GM19025 (cell line): ENCODE data around the gene NDUFA13.

Source experiments
- ATAC-seq: cut with Tn5 transposase; IDR thresholded peaks from one replicate; pipeline ENCODE4 v1.9.1; 2021; ENCODE audit warnings: mild to moderate bottlenecking, low read depth, moderate library complexity; ENCODE audit not compliant: unreplicated experiment

The NDUFA13 gene

GRCh38 chr19:19488875-19489690 lies 26.9 kb upstream of the NDUFA13 start:
- ATAC-seq: peak; percentile 58

GRCh38 chr19:19489804-19490204 lies 26.2 kb upstream of the NDUFA13 start:
- ATAC-seq: no peak

- ATAC-seq: no peak
Observed at GRCh38 chr19:19490214-19490968, 25.6 kb upstream of the NDUFA13 start.

- ATAC-seq: no peak
Observed at GRCh38 chr19:19491321-19492025, 24.6 kb upstream of the NDUFA13 start.

GRCh38 chr19:19492026-19492610 lies 23.9 kb upstream of the NDUFA13 start:
- no peak for ATAC-seq

GRCh38 chr19:19493841-19494546 lies 22.0 kb upstream of the NDUFA13 start:
- no peak for ATAC-seq

- ATAC-seq: no peak
Observed at GRCh38 chr19:19495614-19496603, 20.1 kb upstream of the NDUFA13 start.

- ATAC-seq: no peak
Observed at GRCh38 chr19:19498255-19498991, 17.6 kb upstream of the NDUFA13 start.

GRCh38 chr19:19499272-19499995 lies 16.6 kb upstream of the NDUFA13 start:
- ATAC-seq: no peak

GRCh38 chr19:19500975-19501644 lies 14.9 kb upstream of the NDUFA13 start:
- ATAC-seq: no peak

GRCh38 chr19:19501798-19502197 lies 14.2 kb upstream of the NDUFA13 start:
- ATAC-seq: no peak

GRCh38 chr19:19502281-19502680 lies 13.7 kb upstream of the NDUFA13 start:
- ATAC-seq: no peak

- ATAC-seq: no peak
Observed at GRCh38 chr19:19502808-19503602, 13.0 kb upstream of the NDUFA13 start.

- no peak for ATAC-seq
Observed at GRCh38 chr19:19504754-19505668, 11.0 kb upstream of the NDUFA13 start.

GRCh38 chr19:19505669-19506326 lies 10.2 kb upstream of the NDUFA13 start:
- no peak for ATAC-seq
